CD14-positive monocyte (primary cell): ENCODE measurements around the gene UBAP1L. TPM values are rescaled to one million over a fixed set of nuclear protein-coding genes. Genes with fewer than 3 reads are reported as not detected.
A peak's percentile ranks its signal among the peaks of the same experiment; 100 is the strongest.

Experiments used
- DNase-seq, 3 donors: peaks; one replicate each; pipeline ENCODE4 v3.0.0-alpha.2; 2011 to 2022
- H2AFZ ChIP-seq: 2 replicates; pipeline ENCODE4 v1.6.0; 2012; ENCODE audit warnings: mild to moderate bottlenecking, low read depth, low read length, inconsistent platforms; ENCODE audit not compliant: insufficient read depth, poor library complexity, severe bottlenecking
- H3K27ac ChIP-seq, 2 donors: 1 replicate in 1 of 2; 2 replicates in 1 of 2; pipeline ENCODE4 v1.5.1; 2012 to 2013; ENCODE audit warnings: low read length in 2 of 2, control low read depth in 1 of 2, inconsistent platforms in 1 of 2, low read depth in 1 of 2, mild to moderate bottlenecking in 1 of 2
- H3K27me3 ChIP-seq, 2 donors: one replicate each; pipeline versions ENCODE4 v1.6.0 to v1.6.1; 2011 to 2013; ENCODE audit warnings: low read length in 2 of 2; ENCODE audit not compliant: control insufficient read depth in 2 of 2, insufficient read depth in 2 of 2
- H3K36me3 ChIP-seq, 2 donors: replicated peaks in 1 of 2; 1 replicate in 1 of 2; 2 replicates in 1 of 2; pipeline versions ENCODE4 v1.5.1 to v1.6.1; 2012 to 2013; ENCODE audit warnings: low read length in 2 of 2, control low read depth in 1 of 2, inconsistent platforms in 1 of 2, mild to moderate bottlenecking in 1 of 2; ENCODE audit not compliant: insufficient read depth in 2 of 2, control insufficient read depth in 1 of 2
- H3K4me1 ChIP-seq, 2 donors: 1 replicate in 1 of 2; 2 replicates in 1 of 2; pipeline versions ENCODE4 v1.5.1 to v1.6.1; 2012 to 2013; ENCODE audit warnings: low read length in 2 of 2, control low read depth in 1 of 2, inconsistent platforms in 1 of 2, mild to moderate bottlenecking in 1 of 2, moderate library complexity in 1 of 2; ENCODE audit not compliant: insufficient read depth in 2 of 2, control insufficient read depth in 1 of 2
- H3K4me2 ChIP-seq: replicated peaks from 2 replicates; pipeline ENCODE3; 2012; ENCODE audit warnings: low read length, moderate library complexity, mild to moderate bottlenecking; ENCODE audit not compliant: poor library complexity, severe bottlenecking; ENCODE audit errors: extremely low read depth
- H3K4me3 ChIP-seq, 3 experiments: fragments of 200-600 bp in 1 of 3; sonication (generic) in 1 of 3; replicated peaks in 1 of 3; 1 replicate in 2 of 3; 2 replicates in 1 of 3; pipeline ENCODE4 v1.5.1; 2011 to 2013; ENCODE audit warnings: low read length in 3 of 3, mild to moderate bottlenecking in 3 of 3, control low read depth in 2 of 3, low read depth in 2 of 3, inconsistent platforms in 1 of 3, moderate library complexity in 1 of 3
- H3K79me2 ChIP-seq: 2 replicates; pipeline ENCODE4 v1.6.0; 2012; ENCODE audit warnings: mild to moderate bottlenecking, control low read depth, inconsistent platforms, low read length, moderate library complexity; ENCODE audit not compliant: insufficient read depth
- H3K9ac ChIP-seq: 2 replicates; pipeline ENCODE4 v1.6.0; 2017; ENCODE audit warnings: low read length, mild to moderate bottlenecking; ENCODE audit not compliant: insufficient read depth, poor library complexity, severe bottlenecking
- H3K9me3 ChIP-seq, 2 donors: replicated peaks in 1 of 2; 1 replicate in 1 of 2; 2 replicates in 1 of 2; pipeline versions ENCODE4 v1.5.1 to v1.6.1; 2012 to 2013; ENCODE audit warnings: low read length in 2 of 2, control low read depth in 1 of 2; ENCODE audit not compliant: control insufficient read depth in 1 of 2, insufficient read depth in 1 of 2
- H4K20me1 ChIP-seq: 2 replicates; pipeline ENCODE4 v1.6.0; 2012; ENCODE audit warnings: mild to moderate bottlenecking, low read length, control low read depth, moderate library complexity; ENCODE audit not compliant: insufficient read depth
- H3K27ac Mint-ChIP-seq, 7 donors: one replicate each; pipeline ENCODE4 v1.8.0; 2020; ENCODE audit warnings: mild to moderate bottlenecking in 7 of 7, mixed read lengths in 7 of 7, moderate library complexity in 6 of 7, inconsistent platforms in 2 of 7
- H3K27me3 Mint-ChIP-seq, 3 donors: one replicate each; pipeline ENCODE4 v1.8.0; 2021 to 2022; ENCODE audit warnings: low read depth in 3 of 3, mild to moderate bottlenecking in 3 of 3, mixed read lengths in 3 of 3, moderate library complexity in 3 of 3, inconsistent platforms in 1 of 3
- H3K36me3 Mint-ChIP-seq, 2 donors: one replicate each; pipeline ENCODE4 v1.8.0; 2020; ENCODE audit warnings: mixed read lengths in 2 of 2, inconsistent platforms in 1 of 2, mild to moderate bottlenecking in 1 of 2
- H3K4me1 Mint-ChIP-seq: one replicate; pipeline ENCODE4 v1.8.0; 2020; ENCODE audit warnings: mild to moderate bottlenecking, mixed read lengths
- H3K4me3 Mint-ChIP-seq, 2 donors: one replicate each; pipeline ENCODE4 v1.8.0; 2020; ENCODE audit warnings: mild to moderate bottlenecking in 2 of 2, mixed read lengths in 2 of 2, moderate library complexity in 1 of 2
- H3K9me3 Mint-ChIP-seq, 7 donors: one replicate each; pipeline ENCODE4 v1.8.0; 2020 to 2022; ENCODE audit warnings: mixed read lengths in 7 of 7, mild to moderate bottlenecking in 6 of 7, moderate library complexity in 6 of 7, inconsistent platforms in 2 of 7
- WGBS: methylation state at CpG from one replicate; pipeline ENCODE4 v1.1.5; 2013; ENCODE audit warnings: missing lambda C conversion rate; ENCODE audit not compliant: insufficient coverage; 5-methylcytosine and 5-hydroxymethylcytosine counted together
- intact Hi-C, 2 donors: fragments of 100-400 bp; cut with micrococcal nuclease; formaldehyde crosslinking; loops; one replicate each; pipeline versions ENCODE4 v1.15.0 to v1.15.1; 2023
- polyA plus RNA-seq, 3 donors: library from polyadenylated mRNA; depleted of rRNA in 1 of 3; unstranded in 2 of 3; stranded (reverse) in 1 of 3; fragments of 300-500 nt in 2 of 3; fragments of >200 nt in 1 of 3; fragmentation: Illumina TruSeq in 2 of 3; gene quantifications; 1 replicate in 2 of 3; 2 replicates in 1 of 3; pipeline ENCODE4 v1.2.3, GENCODE V29; 2012 to 2021
- small RNA-seq: library from RNA; depleted of rRNA; stranded (forward); fragments of <200 nt; gene quantifications from one replicate; pipeline ENCODE3, GENCODE V24; 2012; ENCODE audit warnings: low read depth; ENCODE audit not compliant: insufficient read length
- TF ChIP-seq, protein P1 (sequence below): fragments of 200-600 bp; IDR thresholded peaks from one replicate; pipeline ENCODE4 v1.8.0; 2022; ENCODE audit warnings: antibody characterized with exemption, mild to moderate bottlenecking

The UBAP1L gene
- polyA plus RNA-seq, 3 donors: 4.8 TPM; not detected in 2

DNA sequence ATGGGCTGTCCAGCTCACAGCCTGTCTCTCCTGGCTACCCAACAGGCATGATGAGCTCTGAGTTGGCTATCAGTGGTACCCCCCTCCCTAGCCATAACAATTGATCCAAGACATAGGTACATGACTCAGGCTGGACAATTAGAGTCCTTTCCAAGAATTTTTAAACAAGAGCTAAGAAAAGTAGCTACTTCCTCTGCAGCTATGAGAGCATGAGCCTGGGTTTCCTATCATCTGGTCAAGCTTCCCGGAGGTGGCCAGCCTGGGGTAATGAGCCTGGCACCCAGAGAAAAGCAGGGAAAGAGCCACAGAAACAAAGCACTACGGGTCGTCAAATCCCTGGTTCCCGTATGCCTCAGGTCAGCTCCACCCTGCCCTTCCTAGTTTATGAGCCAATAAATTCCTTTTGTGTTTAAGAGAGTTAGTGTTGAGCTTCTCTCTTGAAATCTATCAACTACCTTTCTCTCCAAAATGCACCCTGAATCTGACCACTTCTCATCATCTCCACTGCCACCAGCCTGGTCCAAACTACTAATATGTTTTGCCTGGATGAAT is 72.1 kb downstream of the UBAP1L start:
- no peak overlapping the region for H2AFZ ChIP-seq
- no peaks in the 10 kb centered on the region for H3K79me2 ChIP-seq
- no peaks in the 10 kb centered on the region for H3K27me3 ChIP-seq
- TF ChIP-seq, protein P1, sequence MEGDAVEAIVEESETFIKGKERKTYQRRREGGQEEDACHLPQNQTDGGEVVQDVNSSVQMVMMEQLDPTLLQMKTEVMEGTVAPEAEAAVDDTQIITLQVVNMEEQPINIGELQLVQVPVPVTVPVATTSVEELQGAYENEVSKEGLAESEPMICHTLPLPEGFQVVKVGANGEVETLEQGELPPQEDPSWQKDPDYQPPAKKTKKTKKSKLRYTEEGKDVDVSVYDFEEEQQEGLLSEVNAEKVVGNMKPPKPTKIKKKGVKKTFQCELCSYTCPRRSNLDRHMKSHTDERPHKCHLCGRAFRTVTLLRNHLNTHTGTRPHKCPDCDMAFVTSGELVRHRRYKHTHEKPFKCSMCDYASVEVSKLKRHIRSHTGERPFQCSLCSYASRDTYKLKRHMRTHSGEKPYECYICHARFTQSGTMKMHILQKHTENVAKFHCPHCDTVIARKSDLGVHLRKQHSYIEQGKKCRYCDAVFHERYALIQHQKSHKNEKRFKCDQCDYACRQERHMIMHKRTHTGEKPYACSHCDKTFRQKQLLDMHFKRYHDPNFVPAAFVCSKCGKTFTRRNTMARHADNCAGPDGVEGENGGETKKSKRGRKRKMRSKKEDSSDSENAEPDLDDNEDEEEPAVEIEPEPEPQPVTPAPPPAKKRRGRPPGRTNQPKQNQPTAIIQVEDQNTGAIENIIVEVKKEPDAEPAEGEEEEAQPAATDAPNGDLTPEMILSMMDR: no peak
- no peak overlapping the region for H3K4me3 Mint-ChIP-seq
- no peaks in the 10 kb centered on the region for H3K9me3 ChIP-seq
- no peak for DNase-seq
- intact Hi-C loops: no loop called here
- H3K4me3 ChIP-seq: no peak overlapping the region
- 90% methylated on average over 1 of the region's 4 CpGs for WGBS
- peaks cover 2 to 5% (median 4%) of the 10 kb centered on the region in 3 donors for H3K27me3 Mint-ChIP-seq
- no peaks in the 10 kb centered on the region for H3K36me3 ChIP-seq
- H3K27ac ChIP-seq: no peak overlapping the region
- H3K9me3 Mint-ChIP-seq: peaks cover 0 to 1% (median 0%) of the 10 kb centered on the region in 7 donors
- no peak overlapping the region for H3K4me2 ChIP-seq
- no peak overlapping the region for H3K9ac ChIP-seq
- no peaks in the 10 kb centered on the region for H3K4me1 Mint-ChIP-seq
- no peaks in the 10 kb centered on the region for H4K20me1 ChIP-seq
- no peaks in the 10 kb centered on the region for H3K4me1 ChIP-seq
- H3K36me3 Mint-ChIP-seq: no peaks in the 10 kb centered on the region
- peak overlapping the region in 1 of 7 donors; percentile 30 for H3K27ac Mint-ChIP-seq

Small RNA genes within 50 kb of the gene (small RNA-seq; reads per million reads assigned to genes)
- not detected for gene AC013553.1

Other genes with a start within 250 kb of the UBAP1L start
- 1 to 10 TPM in 1 of 3 donors, under 1 TPM in 2; 0.49 to 3.5 (median 0.90) TPM for gene ANKDD1A, start 203.3 kb downstream of the UBAP1L start, polyA plus RNA-seq
- 100 to 1,000 TPM; 102 to 375 (median 358) TPM for gene SPG21, start 125.3 kb downstream of the UBAP1L start, polyA plus RNA-seq
- 10 to 100 TPM in 1 of 3 donors, 1 to 10 TPM in 2; 5.1 to 10.8 (median 9.0) TPM for gene MTFMT, start 85.6 kb downstream of the UBAP1L start, polyA plus RNA-seq
- not detected for gene SLC51B, start 69.8 kb downstream of the UBAP1L start, polyA plus RNA-seq
- not detected for gene RASL12, start 47.2 kb downstream of the UBAP1L start, polyA plus RNA-seq
- gene KBTBD13, start 38.5 kb downstream of the UBAP1L start, polyA plus RNA-seq: not detected
- gene PDCD7, start 18.6 kb upstream of the UBAP1L start, polyA plus RNA-seq: 1 to 10 TPM; 3.1 to 6.9 (median 4.7) TPM
- gene CLPX, start 70.1 kb upstream of the UBAP1L start, polyA plus RNA-seq: 10 to 100 TPM; 15.2 to 24.9 (median 20.0) TPM
- under 1 TPM in 1 of 3 donors, not detected in 2; 0.13 TPM for gene CILP, start 96.3 kb upstream of the UBAP1L start, polyA plus RNA-seq
- 1 to 10 TPM; 4.8 to 6.9 (median 5.7) TPM for gene PARP16, start 171.7 kb upstream of the UBAP1L start, polyA plus RNA-seq
- gene RNU5A-1, start 180.9 kb upstream of the UBAP1L start, polyA plus RNA-seq: not detected
- not detected for gene RNU5B-1, start 189.5 kb upstream of the UBAP1L start, polyA plus RNA-seq